ENCODE data around the gene DDX39B. TPM values are rescaled to one million over a fixed set of nuclear protein-coding genes. Genes with fewer than 3 reads are reported as not detected.

DDX39B gene
- total and polyA plus RNA-seq, 2 of the 8 experiments (the other 6 are each of a cell fraction or from before 2014, with no cell fraction given): 780 to 1,164 TPM

GRCh38 chr6:31560697-31561058 lies 18.9 kb upstream of the DDX39B start (continued):
- TF ChIP-seq, protein P1, sequence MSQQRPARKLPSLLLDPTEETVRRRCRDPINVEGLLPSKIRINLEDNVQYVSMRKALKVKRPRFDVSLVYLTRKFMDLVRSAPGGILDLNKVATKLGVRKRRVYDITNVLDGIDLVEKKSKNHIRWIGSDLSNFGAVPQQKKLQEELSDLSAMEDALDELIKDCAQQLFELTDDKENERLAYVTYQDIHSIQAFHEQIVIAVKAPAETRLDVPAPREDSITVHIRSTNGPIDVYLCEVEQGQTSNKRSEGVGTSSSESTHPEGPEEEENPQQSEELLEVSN (IDR thresholded peaks at IDR 0.05): no peak
- no peak for TF ChIP-seq FOSL1 (IDR thresholded peaks at IDR 0.05; ENCODE audit: insufficient read depth, low read depth, low read length)

All from H1 (cell line).